ENCODE measurements around the gene OR8S1.
A peak's percentile ranks its signal among the peaks of the same experiment; 100 is the strongest.
"Not testable (repeated sequence)": the region's sequence is repeated elsewhere in the genome, so short reads cannot be mapped to it uniquely, and the experiment has no call there.

Gene OR8S1

GRCh38 chr12:48525332-48525731 lies at the start of gene OR8S1:
Gene OR8S1 (plus strand): TSS chr12:48525632. CDS start chr12:48525632, 0 bp downstream.
- H3K27ac Mint-ChIP-seq = no peak within 1 kb of the TSS
- H3K36me3 Mint-ChIP-seq = no peaks in the 10 kb centered on the region
- no peaks in the 10 kb centered on the region for H3K27me3 Mint-ChIP-seq
- no peaks in the 10 kb centered on the region for H3K4me1 Mint-ChIP-seq
- no peak within 1 kb of the TSS for H3K4me3 Mint-ChIP-seq
- H3K9me3 Mint-ChIP-seq = no peaks in the 10 kb centered on the region

DNA sequence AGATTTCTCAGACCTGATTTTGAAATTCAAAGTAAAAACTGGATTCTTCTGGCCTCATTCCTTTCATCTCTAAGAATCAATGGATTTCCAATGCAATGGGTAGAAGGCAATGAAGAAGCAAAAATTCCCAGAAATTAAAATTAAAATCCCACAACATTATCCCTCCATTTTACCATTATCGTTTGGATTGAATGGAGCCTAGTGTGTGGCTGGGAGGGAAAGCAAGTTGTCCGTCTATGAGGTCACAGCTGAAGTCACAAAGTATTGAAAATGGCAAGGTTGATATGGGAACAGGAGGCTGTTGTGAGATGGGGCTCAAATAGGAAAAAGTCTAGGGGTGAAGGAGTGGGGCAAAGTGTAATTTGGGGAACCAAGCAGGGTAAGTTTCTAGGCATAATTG lies 43.2 kb upstream of the OR8S1 start, which contains the start of gene C12orf54:
Gene C12orf54, plus strand, starts transcription at position 301 of the 400 bp plus-strand sequence. CDS start 799 bp downstream, outside the sequence.
- Mint-ChIP-seq H3K4me1 (no peaks in the 10 kb centered on the region), H3K36me3 (no peaks in the 10 kb centered on the region), H3K27me3 (peaks cover 5% of the 10 kb centered on the region), H3K27ac (peak within 1 kb of the TSS; percentile 27), H3K9me3 (no peaks in the 10 kb centered on the region), H3K4me3 (no peak within 1 kb of the TSS)

DNA sequence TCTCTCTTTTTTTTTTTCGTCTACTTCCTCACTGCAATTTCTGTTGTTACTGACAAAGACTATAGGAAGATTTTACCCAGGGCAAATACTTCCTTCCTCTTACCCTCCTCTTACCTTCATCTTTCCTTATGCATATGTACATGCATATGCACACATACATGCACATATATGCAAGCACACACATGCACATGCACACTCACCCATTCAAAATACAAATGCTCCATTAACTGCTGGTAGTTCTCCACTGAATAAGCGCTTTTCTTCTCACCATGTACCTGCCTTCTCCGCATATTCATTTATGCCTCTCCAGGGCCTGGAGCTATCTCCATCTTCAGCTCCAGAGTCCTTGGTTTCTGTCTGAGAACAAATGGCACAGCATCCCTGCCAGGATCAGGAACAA lies 42.5 kb upstream of the OR8S1 start:
- H3K9me3 Mint-ChIP-seq = no peaks in the 10 kb centered on the region
- peak overlapping the region; percentile 27 for H3K27ac Mint-ChIP-seq
- H3K4me1 Mint-ChIP-seq = no peaks in the 10 kb centered on the region
- H3K27me3 Mint-ChIP-seq = peaks cover 5% of the 10 kb centered on the region
- H3K4me3 Mint-ChIP-seq = no peak overlapping the region
- H3K36me3 Mint-ChIP-seq = no peaks in the 10 kb centered on the region

GRCh38 chr12:48486261-48486660 lies 39.2 kb upstream of the OR8S1 start:
- no peak overlapping the region for H3K27ac Mint-ChIP-seq
- H3K4me3 Mint-ChIP-seq = no peak overlapping the region
- no peaks in the 10 kb centered on the region for H3K36me3 Mint-ChIP-seq
- peaks cover 3% of the 10 kb centered on the region for H3K4me1 Mint-ChIP-seq
- no peaks in the 10 kb centered on the region for H3K9me3 Mint-ChIP-seq
- H3K27me3 Mint-ChIP-seq = peaks cover 3% of the 10 kb centered on the region

GRCh38 chr12:48486679-48487078 lies 38.8 kb upstream of the OR8S1 start:
- H3K4me1 Mint-ChIP-seq = peaks cover 3% of the 10 kb centered on the region
- H3K27ac Mint-ChIP-seq = no peak overlapping the region
- H3K9me3 Mint-ChIP-seq = no peaks in the 10 kb centered on the region
- no peak overlapping the region for H3K4me3 Mint-ChIP-seq
- H3K36me3 Mint-ChIP-seq = no peaks in the 10 kb centered on the region
- H3K27me3 Mint-ChIP-seq = peaks cover 3% of the 10 kb centered on the region

GRCh38 chr12:48489012-48489411 lies 36.4 kb upstream of the OR8S1 start:
- peak overlapping the region; percentile 15 for H3K27ac Mint-ChIP-seq
- no peak overlapping the region for H3K4me3 Mint-ChIP-seq
- no peaks in the 10 kb centered on the region for H3K9me3 Mint-ChIP-seq
- H3K4me1 Mint-ChIP-seq = peaks cover 3% of the 10 kb centered on the region
- peaks cover 3% of the 10 kb centered on the region for H3K27me3 Mint-ChIP-seq
- no peaks in the 10 kb centered on the region for H3K36me3 Mint-ChIP-seq

DNA sequence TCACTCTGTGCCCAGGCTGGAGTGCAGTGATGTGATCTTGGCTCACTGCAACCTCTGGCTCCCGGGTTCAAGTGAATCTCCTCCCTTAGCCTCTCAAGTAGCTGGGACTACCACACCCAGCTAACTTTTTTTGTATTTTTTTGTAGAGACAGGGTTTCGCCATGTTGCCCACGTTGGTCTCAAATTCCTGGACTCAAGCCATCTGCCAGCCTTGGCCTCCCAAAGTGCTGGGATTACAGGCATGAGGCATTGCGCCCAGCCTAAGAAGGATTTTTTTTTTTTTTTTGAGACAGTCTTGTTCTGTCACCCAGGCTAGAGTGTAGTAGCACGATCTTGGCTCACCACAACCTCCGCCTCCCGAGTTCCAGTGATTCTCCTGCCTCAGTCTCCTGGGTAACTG lies 36.0 kb upstream of the OR8S1 start:
- not testable (repeated sequence) for H3K4me1 Mint-ChIP-seq, H3K27me3 Mint-ChIP-seq, H3K4me3 Mint-ChIP-seq, H3K36me3 Mint-ChIP-seq, H3K9me3 Mint-ChIP-seq
- peak overlapping the region; percentile 15 for H3K27ac Mint-ChIP-seq

- H3K27ac Mint-ChIP-seq, H3K27me3 Mint-ChIP-seq, H3K9me3 Mint-ChIP-seq, H3K4me3 Mint-ChIP-seq, H3K4me1 Mint-ChIP-seq, H3K36me3 Mint-ChIP-seq: not testable (repeated sequence)
These were observed 25.2 kb upstream of the OR8S1 start for GRCh38 chr12:48500281-48500680.

DNA sequence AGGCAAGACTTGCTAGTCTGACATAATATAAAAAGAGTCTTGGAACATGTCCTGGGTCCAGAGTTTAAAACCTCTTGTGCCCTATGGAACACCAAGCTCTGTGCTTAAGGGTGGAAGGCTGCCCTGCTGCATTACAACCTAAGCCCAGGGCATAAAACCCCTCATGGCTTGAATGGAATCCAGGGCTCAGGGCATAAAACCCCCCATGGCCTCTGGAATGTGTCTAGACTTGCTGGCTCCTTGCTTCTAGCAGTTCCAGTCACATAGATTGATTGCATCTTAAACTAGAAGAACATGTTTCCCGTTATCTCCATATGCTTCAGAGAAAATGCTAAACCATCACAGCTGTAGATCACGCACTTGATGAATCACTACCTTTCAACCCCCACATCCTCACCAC lies 18.6 kb upstream of the OR8S1 start:
- H3K9me3 Mint-ChIP-seq, H3K4me3 Mint-ChIP-seq, H3K36me3 Mint-ChIP-seq, H3K4me1 Mint-ChIP-seq, H3K27ac Mint-ChIP-seq: not testable (repeated sequence)
- H3K27me3 Mint-ChIP-seq = peaks cover 14% of the 10 kb centered on the region

DNA sequence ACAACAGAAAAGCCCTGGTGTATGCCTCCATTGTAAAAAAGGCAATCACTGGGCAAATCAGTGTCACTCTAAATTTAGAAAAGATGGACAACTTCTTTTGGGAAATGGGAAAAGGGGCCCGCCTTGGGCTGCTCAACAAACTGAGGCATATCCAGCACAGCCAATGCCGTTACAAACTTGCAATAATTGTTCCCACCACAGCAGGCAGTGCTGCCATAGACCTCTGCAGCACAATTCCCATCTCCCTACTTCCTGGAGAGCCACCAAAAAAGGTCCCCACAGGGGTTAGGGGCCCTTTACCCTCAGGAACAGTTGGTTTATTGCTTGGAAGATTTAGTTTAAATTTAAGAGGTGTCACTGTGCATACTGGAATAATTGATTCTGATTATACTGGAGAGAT lies 16.4 kb upstream of the OR8S1 start:
- no peak overlapping the region for H3K27ac Mint-ChIP-seq
- peaks cover 2% of the 10 kb centered on the region for H3K36me3 Mint-ChIP-seq
- H3K4me3 Mint-ChIP-seq = no peak overlapping the region
- H3K4me1 Mint-ChIP-seq = peaks cover 8% of the 10 kb centered on the region
- peaks cover 9% of the 10 kb centered on the region for H3K27me3 Mint-ChIP-seq
- H3K9me3 Mint-ChIP-seq = peaks cover 4% of the 10 kb centered on the region

DNA sequence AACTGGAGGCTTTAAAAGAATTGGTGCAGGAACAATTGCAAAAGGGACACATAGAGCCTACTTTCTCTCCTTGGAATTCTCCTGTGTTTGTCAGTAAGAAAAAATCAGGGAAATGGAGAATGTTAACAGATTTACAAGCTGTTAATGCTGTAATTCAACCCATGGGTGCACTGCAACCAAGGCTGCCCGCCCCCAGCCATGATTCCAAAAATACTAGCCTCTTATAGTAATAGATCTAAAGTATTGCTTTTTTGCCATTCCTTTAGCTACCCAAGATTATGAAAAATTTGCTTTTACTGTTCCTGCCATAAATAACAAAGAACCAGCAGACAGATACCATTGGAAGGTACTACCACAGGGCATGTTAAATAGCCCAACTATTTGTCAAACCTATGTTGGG lies 15.3 kb upstream of the OR8S1 start:
- Mint-ChIP-seq H3K27me3 (peaks cover 12% of the 10 kb centered on the region), H3K4me1 (peaks cover 8% of the 10 kb centered on the region), H3K4me3 (no peak overlapping the region), H3K27ac (no peak overlapping the region), H3K36me3 (peaks cover 4% of the 10 kb centered on the region), H3K9me3 (peaks cover 7% of the 10 kb centered on the region)

GRCh38 chr12:48512855-48513254 lies 12.6 kb upstream of the OR8S1 start:
- Mint-ChIP-seq H3K36me3 (peaks cover 2% of the 10 kb centered on the region), H3K9me3 (peaks cover 8% of the 10 kb centered on the region), H3K27ac (peak overlapping the region; percentile 77), H3K4me3 (no peak overlapping the region), H3K4me1 (peaks cover 8% of the 10 kb centered on the region), H3K27me3 (peaks cover 7% of the 10 kb centered on the region)

DNA sequence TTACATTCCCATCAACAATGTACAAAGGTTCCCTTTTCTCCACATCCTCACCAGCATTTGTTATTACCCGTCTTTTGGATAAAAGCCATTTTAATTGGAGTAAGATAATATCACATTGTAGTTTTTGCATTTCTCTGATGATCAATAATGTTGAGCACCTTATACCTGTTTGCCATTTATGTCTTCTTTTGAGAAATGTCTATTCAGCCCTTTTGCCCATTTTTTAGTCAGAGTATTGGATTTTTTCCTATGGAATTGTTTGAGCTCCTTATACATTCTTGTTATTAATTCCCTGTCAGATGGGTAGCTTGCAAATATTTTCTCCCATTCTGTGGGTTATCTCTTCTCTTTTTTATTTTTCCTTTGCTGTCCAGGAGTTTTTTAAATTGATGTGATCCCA lies 10.7 kb upstream of the OR8S1 start:
- peaks cover 7% of the 10 kb centered on the region for H3K27me3 Mint-ChIP-seq
- H3K4me3 Mint-ChIP-seq = no peak overlapping the region
- H3K27ac Mint-ChIP-seq = peak overlapping the region; percentile 91
- peaks cover 2% of the 10 kb centered on the region for H3K36me3 Mint-ChIP-seq
- H3K4me1 Mint-ChIP-seq = peaks cover 8% of the 10 kb centered on the region
- H3K9me3 Mint-ChIP-seq = peaks cover 8% of the 10 kb centered on the region

DNA sequence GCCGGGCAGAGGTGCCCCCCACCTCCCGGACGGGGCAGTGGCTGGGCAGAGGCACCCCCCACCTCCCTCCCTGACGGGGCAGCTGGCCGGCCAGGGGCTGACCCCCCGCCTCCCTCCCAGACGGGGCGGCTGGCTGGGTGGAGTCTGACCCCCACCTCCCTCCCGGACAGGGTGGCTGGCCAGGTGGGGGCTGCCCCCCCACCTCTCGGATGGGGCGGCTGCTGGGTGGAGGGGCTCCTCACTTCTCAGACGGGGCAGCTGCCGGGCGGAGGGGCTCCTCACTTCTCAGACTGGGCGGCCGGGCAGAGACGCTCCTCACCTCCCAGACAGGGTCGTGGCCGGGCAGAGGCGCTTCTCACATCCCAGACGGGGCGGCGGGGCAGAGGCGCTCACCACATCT lies 5.1 kb upstream of the OR8S1 start:
- not testable (repeated sequence) for H3K36me3 Mint-ChIP-seq, H3K9me3 Mint-ChIP-seq, H3K4me3 Mint-ChIP-seq, H3K4me1 Mint-ChIP-seq, H3K27me3 Mint-ChIP-seq, H3K27ac Mint-ChIP-seq

GRCh38 chr12:48527891-48528670 lies 2.6 kb downstream of the OR8S1 start:
- Mint-ChIP-seq H3K9me3 (no peaks in the 10 kb centered on the region), H3K27ac (no peak overlapping the region), H3K36me3 (no peaks in the 10 kb centered on the region)

GRCh38 chr12:48532601-48533000 lies 7.2 kb downstream of the OR8S1 start:
- peak overlapping the region; percentile 5 for H3K4me3 Mint-ChIP-seq
- peak overlapping the region; percentile 0 for H3K27ac Mint-ChIP-seq
- H3K36me3 Mint-ChIP-seq = no peaks in the 10 kb centered on the region
- H3K9me3 Mint-ChIP-seq = no peaks in the 10 kb centered on the region
- no peaks in the 10 kb centered on the region for H3K27me3 Mint-ChIP-seq
- H3K4me1 Mint-ChIP-seq = peaks cover 29% of the 10 kb centered on the region

More at GRCh38 chr12:48527891-48528670, 2.6 kb downstream of the OR8S1 start:
- Mint-ChIP-seq H3K4me1 (peaks cover 19% of the 10 kb centered on the region), H3K27me3 (no peaks in the 10 kb centered on the region), H3K4me3 (no peak overlapping the region)

DNA sequence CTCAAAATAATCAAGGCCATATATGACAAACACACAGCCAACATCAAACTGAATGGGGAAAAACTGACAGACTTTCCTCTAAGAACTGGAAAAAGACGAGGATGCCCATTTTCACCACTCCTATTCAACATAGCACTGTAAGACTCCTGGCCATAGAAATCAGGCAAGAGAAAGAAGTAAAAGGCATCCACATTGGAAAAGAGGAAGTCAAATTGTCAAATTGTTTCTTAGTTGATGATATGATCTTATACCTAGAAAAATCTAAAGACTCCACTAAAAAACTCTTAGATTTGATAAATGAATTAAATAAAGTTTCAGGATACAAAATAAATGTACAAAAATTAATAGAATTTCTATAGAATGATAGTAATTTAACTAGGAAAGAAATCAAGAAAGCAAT lies 11.2 kb downstream of the OR8S1 start:
- peaks cover 29% of the 10 kb centered on the region for H3K4me1 Mint-ChIP-seq
- H3K9me3 Mint-ChIP-seq = no peaks in the 10 kb centered on the region
- H3K27ac Mint-ChIP-seq = no peak overlapping the region
- H3K27me3 Mint-ChIP-seq = no peaks in the 10 kb centered on the region
- no peak overlapping the region for H3K4me3 Mint-ChIP-seq
- H3K36me3 Mint-ChIP-seq = no peaks in the 10 kb centered on the region

All from activated naive CD4-positive, alpha-beta T cell treated with anti-CD3 and anti-CD28 coated beads, Interleukin-2, amount 50 U/mL, for 24 hours (primary cell).